HUES48 (cell line): Measurements from ENCODE around the gene IMMP2L.
A peak's percentile ranks its signal among the peaks of the same experiment; 100 is the strongest.

Source experiments
- H3K27ac ChIP-seq: one replicate; pipeline ENCODE4 v1.7.0; 2013; ENCODE audit warnings: low read depth, low read length, inconsistent platforms
- H3K27me3 ChIP-seq: 2 replicates; pipeline ENCODE4 v1.6.1; 2013; ENCODE audit warnings: mild to moderate bottlenecking, low read length; ENCODE audit not compliant: control insufficient read depth, insufficient read depth
- H3K36me3 ChIP-seq: 2 replicates; pipeline ENCODE4 v1.6.1; 2013; ENCODE audit warnings: low read length; ENCODE audit not compliant: control insufficient read depth, insufficient read depth
- H3K4me1 ChIP-seq: 2 replicates; pipeline ENCODE4 v1.6.1; 2013; ENCODE audit warnings: mild to moderate bottlenecking, low read length; ENCODE audit not compliant: control insufficient read depth, insufficient read depth
- H3K4me3 ChIP-seq: 2 replicates; pipeline ENCODE4 v1.5.1; 2013; ENCODE audit warnings: mild to moderate bottlenecking, low read depth, low read length
- H3K9ac ChIP-seq: 2 replicates; pipeline ENCODE4 v1.6.1; 2013; ENCODE audit warnings: mild to moderate bottlenecking, low read depth, low read length, moderate library complexity
- H3K9me3 ChIP-seq: 2 replicates; pipeline ENCODE4 v1.6.1; 2013; ENCODE audit warnings: low read length; ENCODE audit not compliant: control insufficient read depth, insufficient read depth

The IMMP2L gene

DNA sequence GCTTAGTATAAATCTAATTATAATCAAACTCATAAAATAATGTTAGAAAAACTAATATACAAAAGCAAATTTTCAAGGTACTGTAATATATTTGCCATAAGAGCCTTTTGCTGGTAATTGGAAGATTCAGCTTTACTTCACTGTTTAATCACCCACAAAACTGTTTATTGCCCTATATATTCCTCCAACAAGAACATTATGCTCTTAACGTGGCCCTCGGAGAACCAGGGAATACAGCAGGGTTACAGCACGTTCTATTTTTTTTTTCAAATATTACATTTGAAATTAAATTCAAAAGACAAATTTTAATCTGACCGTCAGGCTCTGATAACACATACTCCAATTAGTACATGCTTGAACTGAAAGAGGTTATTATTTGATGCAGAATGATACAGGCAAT lies 807.6 kb downstream of the IMMP2L start:
- H3K9ac ChIP-seq, result no peak overlapping the region
- H3K9me3 ChIP-seq, result no peaks in the 10 kb centered on the region
- no peak overlapping the region for H3K4me3 ChIP-seq
- H3K27ac ChIP-seq, result no peak overlapping the region
- H3K4me1 ChIP-seq, result no peaks in the 10 kb centered on the region
- no peaks in the 10 kb centered on the region for H3K27me3 ChIP-seq
- H3K36me3 ChIP-seq, result no peaks in the 10 kb centered on the region

DNA sequence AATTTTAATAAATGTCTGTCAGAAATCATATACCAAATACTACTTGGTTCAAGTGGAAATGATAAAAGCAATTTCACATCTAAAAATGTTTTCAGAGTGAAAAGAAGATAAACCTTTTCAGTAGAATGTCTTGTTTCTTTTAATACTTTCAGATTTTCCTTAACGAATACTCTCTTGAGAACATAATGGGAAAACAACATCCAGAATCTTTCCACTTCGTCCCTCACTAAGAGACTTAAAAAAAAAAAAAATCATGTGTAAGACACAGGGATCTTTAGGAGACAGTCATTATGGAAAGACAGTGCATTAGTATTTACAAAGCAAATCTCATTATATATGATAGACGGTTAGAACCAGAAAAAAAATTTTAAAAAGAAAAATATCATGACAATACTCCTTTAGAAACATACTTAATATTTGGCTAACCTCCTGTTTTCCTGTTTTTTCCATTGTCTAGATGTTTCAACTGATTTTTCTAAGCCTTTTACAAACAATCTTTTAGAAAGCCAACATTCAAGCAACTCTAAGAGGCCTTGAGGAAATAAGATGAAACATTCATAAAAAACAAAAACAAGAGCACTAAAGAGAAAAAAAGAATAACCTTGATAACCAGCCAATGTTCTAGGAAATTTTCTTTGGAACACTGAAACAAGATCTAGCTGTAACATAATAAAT lies 811.2 kb downstream of the IMMP2L start:
- Histone ChIP-seq H3K27me3 (no peaks in the 10 kb centered on the region), H3K27ac (no peak overlapping the region), H3K9ac (no peak overlapping the region), H3K4me1 (no peaks in the 10 kb centered on the region), H3K9me3 (no peaks in the 10 kb centered on the region), H3K4me3 (no peak overlapping the region), H3K36me3 (no peaks in the 10 kb centered on the region)

DNA sequence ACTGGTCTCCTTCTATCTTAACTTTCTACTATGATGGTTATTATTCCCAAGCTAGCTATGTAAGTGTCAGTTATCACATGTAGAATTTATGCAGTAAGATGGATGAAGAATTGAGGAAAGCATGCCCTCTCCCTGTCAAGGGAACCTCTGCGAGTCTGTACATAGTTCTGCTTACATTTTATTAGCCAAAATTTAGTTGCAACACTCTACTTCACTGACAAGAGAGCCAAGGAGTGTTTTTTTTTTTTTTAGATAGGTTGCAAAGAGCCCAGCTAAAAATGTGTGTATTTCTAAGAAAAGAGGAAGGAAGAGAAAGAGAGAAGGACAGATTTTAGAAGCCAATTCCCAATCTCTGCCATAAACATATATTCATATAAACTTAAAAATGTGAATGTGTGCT lies 829.1 kb downstream of the IMMP2L start:
- Histone ChIP-seq H3K27me3 (no peaks in the 10 kb centered on the region), H3K9me3 (no peaks in the 10 kb centered on the region), H3K4me1 (no peaks in the 10 kb centered on the region), H3K36me3 (no peaks in the 10 kb centered on the region), H3K27ac (no peak overlapping the region), H3K9ac (no peak overlapping the region), H3K4me3 (no peak overlapping the region)

DNA sequence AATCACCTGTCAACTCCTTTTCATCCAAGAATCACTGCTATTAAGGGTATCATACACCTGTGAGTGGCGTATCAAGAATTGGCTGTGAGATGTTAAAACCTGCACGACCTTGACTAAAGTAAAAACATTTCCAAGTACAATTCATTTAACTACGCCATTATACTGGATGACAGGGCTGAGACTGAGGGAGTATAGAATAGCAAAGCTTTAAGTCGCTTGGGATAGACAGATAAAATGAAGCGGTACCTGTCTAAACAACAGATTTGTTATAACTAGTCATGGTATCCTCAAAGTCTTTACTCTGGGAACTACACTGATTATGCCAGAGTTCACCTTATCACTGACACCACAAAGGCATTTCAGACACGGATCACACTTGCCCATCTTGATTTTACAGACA lies 837.5 kb downstream of the IMMP2L start:
- Histone ChIP-seq H3K9ac (no peak overlapping the region), H3K4me3 (no peak overlapping the region), H3K4me1 (peaks cover 9% of the 10 kb centered on the region; the same call in 1 of the 2 replicates), H3K27me3 (no peaks in the 10 kb centered on the region), H3K9me3 (no peaks in the 10 kb centered on the region), H3K27ac (no peak overlapping the region), H3K36me3 (no peaks in the 10 kb centered on the region)

DNA sequence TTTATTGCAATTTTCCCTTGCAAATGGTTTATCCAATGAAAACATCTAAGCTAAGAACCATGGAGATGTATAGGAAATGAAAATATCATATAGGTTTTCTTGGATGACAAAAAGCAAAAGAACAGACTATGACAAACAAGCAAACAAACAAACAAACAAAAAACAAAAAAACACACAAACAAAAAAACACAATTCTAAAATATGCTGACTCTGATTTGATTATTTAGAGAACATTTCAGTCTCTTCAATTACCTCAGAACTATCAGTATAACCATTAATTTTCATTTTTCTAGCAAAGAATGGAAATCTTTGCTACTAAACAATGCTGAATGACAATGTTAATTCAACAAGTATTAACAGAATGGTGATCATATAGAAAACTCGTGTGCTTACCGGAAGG lies 840.9 kb downstream of the IMMP2L start:
- no peak overlapping the region for H3K27ac ChIP-seq
- no peak overlapping the region for H3K9ac ChIP-seq
- H3K36me3 ChIP-seq, result no peaks in the 10 kb centered on the region
- H3K27me3 ChIP-seq, result no peaks in the 10 kb centered on the region
- no peaks in the 10 kb centered on the region for H3K9me3 ChIP-seq
- peaks cover 37% of the 10 kb centered on the region for H3K4me1 ChIP-seq
- no peak overlapping the region for H3K4me3 ChIP-seq

DNA sequence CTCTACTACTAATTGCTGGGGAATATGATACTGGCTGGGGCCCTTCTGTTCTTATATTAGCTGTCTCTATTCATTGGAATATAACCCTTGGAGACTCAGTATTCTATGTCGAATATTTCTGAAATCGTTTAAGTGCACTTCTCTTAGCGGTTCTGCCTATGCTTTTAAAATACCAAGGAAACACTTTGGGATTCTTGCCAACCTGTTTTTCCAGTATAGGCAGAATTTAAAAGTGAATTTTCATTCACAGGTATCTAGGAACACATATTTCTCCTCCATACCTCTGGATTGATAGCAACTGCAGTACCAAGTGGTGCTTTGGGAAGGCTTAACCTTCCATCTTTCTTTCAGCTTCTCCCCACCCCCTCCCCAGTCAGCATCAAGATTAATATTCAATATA lies 841.7 kb downstream of the IMMP2L start:
- H3K27ac ChIP-seq, result no peak overlapping the region
- H3K9ac ChIP-seq, result no peak overlapping the region
- no peaks in the 10 kb centered on the region for H3K36me3 ChIP-seq
- no peaks in the 10 kb centered on the region; the same call in 1 of the 2 replicates for H3K9me3 ChIP-seq
- peaks cover 44% of the 10 kb centered on the region for H3K4me1 ChIP-seq
- H3K27me3 ChIP-seq, result no peaks in the 10 kb centered on the region
- no peak overlapping the region for H3K4me3 ChIP-seq

DNA sequence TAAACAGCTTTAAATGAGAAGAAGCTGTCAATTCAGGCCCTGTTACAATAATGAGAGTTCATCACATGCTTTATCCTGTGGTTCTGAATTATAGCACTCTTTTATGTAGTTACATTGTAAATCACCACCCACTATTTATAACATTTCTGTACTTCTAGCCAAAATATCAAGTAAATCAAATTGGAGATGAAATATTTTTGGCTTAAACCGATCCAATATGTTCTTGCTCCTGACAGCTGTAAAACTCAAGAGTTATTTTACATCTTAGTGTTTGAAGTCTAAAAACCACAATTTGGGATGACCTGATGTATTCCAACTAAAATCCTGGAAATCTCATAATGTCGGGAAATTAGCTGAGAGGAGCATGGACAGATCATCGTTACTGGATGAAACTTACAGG lies 842.6 kb downstream of the IMMP2L start:
- H3K9me3 ChIP-seq, result no peaks in the 10 kb centered on the region; the same call in 1 of the 2 replicates
- H3K9ac ChIP-seq, result no peak overlapping the region
- no peak overlapping the region for H3K27ac ChIP-seq
- H3K4me1 ChIP-seq, result peaks cover 45% of the 10 kb centered on the region
- H3K4me3 ChIP-seq, result no peak overlapping the region
- no peaks in the 10 kb centered on the region for H3K27me3 ChIP-seq
- no peaks in the 10 kb centered on the region for H3K36me3 ChIP-seq

DNA sequence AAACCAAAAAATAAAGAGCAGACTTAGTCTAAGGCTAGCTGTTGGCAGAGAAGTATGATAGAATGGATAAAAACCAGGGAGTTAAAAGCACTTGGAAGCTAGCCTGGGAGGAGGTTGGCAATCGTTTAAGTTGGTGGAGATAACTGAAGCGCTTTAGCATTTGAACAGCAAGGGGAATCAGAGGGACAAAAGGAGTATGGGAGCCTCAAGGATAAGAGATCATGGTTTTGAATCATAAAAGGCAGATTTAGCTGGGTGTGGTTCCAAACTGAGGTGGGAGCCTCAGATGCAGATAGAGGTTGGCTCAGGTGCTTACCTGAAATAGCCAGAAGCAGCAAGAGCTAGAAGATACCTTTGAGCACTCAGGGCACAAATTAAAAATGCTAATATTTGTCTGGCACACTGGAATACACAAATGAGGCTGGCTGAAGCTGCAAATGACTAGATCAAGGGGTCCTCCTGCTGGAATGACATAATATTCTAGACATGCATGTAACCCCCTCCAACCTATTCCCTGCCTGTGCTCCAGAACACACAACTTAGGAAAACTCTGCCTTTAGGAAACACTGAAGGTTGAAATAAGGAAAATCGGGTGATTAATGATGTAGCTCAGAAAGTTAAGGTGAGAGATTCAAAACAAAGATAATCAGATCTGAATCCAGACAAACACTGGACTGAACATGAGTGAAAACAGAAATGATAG lies 843.6 kb downstream of the IMMP2L start:
- Histone ChIP-seq H3K9me3 (no peaks in the 10 kb centered on the region; the same call in 1 of the 2 replicates), H3K4me1 (peaks cover 45% of the 10 kb centered on the region), H3K4me3 (peak overlapping the region; percentile 26), H3K9ac (no peak overlapping the region), H3K27ac (peak overlapping the region; percentile 68), H3K36me3 (no peaks in the 10 kb centered on the region), H3K27me3 (no peaks in the 10 kb centered on the region)

DNA sequence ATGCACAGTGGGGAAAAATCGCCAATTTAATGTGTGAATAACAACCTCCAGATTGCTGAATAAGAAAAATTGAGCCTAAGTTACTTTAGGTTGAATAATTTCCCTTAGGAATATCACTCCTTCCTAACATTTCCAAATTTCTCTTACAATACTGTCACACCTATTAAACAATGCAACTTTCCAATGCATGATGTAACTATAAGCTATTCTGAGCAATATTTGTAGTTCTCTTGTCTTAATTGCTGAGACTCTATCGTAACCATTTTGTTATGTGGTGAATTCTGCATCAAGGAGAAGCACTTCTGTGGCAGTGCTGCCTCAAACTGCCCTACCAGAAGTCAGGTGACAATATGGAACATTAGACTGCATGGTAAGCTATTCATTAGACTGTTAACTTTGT lies 858.1 kb downstream of the IMMP2L start:
- Histone ChIP-seq H3K27me3 (no peaks in the 10 kb centered on the region), H3K9ac (no peak overlapping the region), H3K4me3 (no peak overlapping the region), H3K9me3 (no peaks in the 10 kb centered on the region), H3K27ac (no peak overlapping the region), H3K4me1 (no peaks in the 10 kb centered on the region), H3K36me3 (no peaks in the 10 kb centered on the region)

DNA sequence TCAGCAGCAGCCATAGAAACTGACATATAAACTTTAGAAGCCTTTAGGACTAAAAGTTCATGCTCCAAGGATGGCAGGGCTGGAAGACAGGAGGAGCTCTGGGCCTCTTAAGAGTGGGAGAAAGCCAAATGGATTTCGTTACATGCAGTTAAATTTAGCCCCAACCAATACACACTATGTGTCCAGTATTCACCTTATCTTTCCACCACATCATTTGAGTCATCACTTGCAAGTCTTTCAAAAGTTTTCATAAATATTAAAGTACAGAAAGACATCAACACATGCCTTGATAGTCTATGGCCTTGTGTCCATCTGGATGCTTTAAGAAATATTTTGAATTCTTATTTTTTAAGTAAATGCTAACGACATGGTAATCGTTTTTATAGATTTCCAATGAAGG lies 863.7 kb downstream of the IMMP2L start:
- Histone ChIP-seq H3K36me3 (no peaks in the 10 kb centered on the region), H3K9ac (no peak overlapping the region), H3K4me3 (no peak overlapping the region), H3K9me3 (no peaks in the 10 kb centered on the region), H3K4me1 (0 out of 2 replicates have a peak, but pooled peaks cover 4% of the 10 kb centered on the region), H3K27me3 (no peaks in the 10 kb centered on the region), H3K27ac (no peak overlapping the region)

DNA sequence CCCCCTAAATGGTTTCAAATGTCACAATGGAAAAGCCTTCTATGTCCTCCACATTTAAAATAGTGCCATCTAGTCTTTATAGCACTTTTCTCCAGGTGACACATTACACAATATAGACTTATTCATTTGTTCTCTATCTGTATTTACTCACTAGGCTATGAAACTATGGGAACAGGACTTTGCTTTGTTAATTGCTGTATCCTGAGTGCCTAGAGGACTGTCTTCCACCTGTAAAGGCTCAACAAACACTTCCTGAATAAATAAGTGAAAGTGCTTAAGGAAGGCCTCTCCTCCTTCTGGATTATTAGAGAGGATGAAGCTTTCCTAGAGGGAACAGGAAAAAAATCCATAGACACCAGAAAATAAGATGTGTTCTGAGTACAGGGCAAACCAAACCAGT lies 868.9 kb downstream of the IMMP2L start:
- no peak overlapping the region for H3K27ac ChIP-seq
- no peak overlapping the region for H3K4me3 ChIP-seq
- H3K9ac ChIP-seq, result no peak overlapping the region
- H3K36me3 ChIP-seq, result no peaks in the 10 kb centered on the region
- H3K9me3 ChIP-seq, result no peaks in the 10 kb centered on the region
- no peaks in the 10 kb centered on the region for H3K27me3 ChIP-seq
- H3K4me1 ChIP-seq, result peaks cover 15% of the 10 kb centered on the region
